ENCODE results near the gene INHBA.

DNA sequence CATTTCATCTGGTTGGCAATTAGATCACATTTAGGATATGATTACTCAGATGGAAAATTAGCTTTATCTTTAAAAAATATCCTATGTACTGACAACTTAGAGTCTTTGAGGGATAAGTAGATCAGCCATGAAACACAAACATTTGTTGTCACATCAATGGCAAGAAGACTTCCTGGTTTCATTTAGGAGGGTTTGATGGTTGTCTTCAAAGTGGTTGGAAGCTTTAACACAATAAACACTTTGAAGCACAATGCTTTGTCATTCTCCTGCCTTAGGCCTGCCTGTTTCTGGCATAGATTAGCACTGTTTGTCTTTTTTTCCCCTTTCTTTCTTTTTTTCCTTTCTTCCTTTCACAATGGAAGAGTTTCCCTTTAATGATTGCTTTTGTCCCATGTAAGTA, 20.5 kb downstream of the INHBA start:
- TF ChIP-seq, protein P1, sequence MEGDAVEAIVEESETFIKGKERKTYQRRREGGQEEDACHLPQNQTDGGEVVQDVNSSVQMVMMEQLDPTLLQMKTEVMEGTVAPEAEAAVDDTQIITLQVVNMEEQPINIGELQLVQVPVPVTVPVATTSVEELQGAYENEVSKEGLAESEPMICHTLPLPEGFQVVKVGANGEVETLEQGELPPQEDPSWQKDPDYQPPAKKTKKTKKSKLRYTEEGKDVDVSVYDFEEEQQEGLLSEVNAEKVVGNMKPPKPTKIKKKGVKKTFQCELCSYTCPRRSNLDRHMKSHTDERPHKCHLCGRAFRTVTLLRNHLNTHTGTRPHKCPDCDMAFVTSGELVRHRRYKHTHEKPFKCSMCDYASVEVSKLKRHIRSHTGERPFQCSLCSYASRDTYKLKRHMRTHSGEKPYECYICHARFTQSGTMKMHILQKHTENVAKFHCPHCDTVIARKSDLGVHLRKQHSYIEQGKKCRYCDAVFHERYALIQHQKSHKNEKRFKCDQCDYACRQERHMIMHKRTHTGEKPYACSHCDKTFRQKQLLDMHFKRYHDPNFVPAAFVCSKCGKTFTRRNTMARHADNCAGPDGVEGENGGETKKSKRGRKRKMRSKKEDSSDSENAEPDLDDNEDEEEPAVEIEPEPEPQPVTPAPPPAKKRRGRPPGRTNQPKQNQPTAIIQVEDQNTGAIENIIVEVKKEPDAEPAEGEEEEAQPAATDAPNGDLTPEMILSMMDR (IDR thresholded peaks at IDR 0.05) = no peak
- TF ChIP-seq POLR2A (IDR thresholded peaks at IDR 0.05) = no peak
